ENCODE measurements around the gene TMEM229B. TPM values are rescaled to one million over a fixed set of nuclear protein-coding genes. Genes with fewer than 3 reads are reported as not detected.

The TMEM229B gene
- total and polyA plus RNA-seq, 2 donors (not counting 1 experiment from before 2014, with no cell fraction given) = 0.68 to 0.99 TPM

DNA sequence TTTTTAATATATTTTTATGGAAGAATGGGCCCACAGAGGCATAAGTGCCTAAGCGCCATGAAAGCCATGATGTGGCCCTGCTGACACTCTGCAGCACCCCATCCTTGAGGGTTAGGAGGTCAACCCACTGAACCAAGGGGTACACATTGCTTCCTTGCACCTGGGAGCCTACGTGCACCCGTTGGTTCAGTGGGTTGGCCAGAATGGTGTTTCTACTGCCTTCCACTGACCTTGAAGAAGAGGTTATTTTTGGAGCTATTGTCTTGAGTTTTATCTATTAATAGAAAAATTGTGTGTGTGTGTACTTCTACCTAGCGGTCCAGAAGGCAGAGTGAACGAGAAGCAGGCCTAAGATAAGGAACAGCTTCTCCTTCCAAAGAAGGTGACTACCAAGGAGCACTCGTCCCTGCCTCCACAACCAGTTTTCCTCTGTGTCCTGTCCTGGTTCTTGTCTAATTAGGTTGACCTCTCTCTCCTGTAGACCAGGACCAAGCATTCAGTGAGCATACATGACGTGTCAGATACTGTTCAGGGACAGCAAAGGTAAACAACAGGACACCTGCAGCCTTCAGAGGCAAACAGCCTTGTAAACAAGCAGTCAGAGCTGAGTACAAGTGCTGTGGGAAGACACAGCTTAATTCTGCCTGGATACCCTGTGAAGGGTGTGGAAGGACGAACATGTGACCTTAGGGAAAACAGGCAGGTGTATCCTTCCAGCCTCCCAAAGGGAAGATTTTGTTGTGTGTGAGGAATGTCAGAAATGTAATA is 46.2 kb downstream of the TMEM229B start:
- Histone ChIP-seq H3K27ac (ENCODE audit: insufficient read depth, low read length) (no peak overlapping the region), H3K79me2 (ENCODE audit: control insufficient read depth, insufficient read depth, low read length) (no peaks in the 10 kb centered on the region), H3K4me2 (ENCODE audit: extremely low read depth, insufficient read depth, low read length) (no peak overlapping the region), H3K9ac (ENCODE audit: insufficient read depth, low read length) (no peak overlapping the region), H4K20me1 (ENCODE audit: control insufficient read depth, extremely low read depth, insufficient read depth, low read length) (no peaks in the 10 kb centered on the region), H3K27me3 (ENCODE audit: control insufficient read depth, insufficient read depth, low read length) (peaks cover 6% of the 10 kb centered on the region), H3K36me3 (ENCODE audit: control insufficient read depth, insufficient read depth, low read length) (no peaks in the 10 kb centered on the region), H3K9me3 (ENCODE audit: control insufficient read depth, insufficient read depth, low read depth, low read length) (no peaks in the 10 kb centered on the region), H3K4me1 (ENCODE audit: control insufficient read depth, extremely low read depth, insufficient read depth, low read length) (no peaks in the 10 kb centered on the region), H2AFZ (ENCODE audit: low read length) (no peak overlapping the region), H3K4me3 (replicated peaks in 1 of 4; ENCODE audit: control extremely low read depth in 1 of 4, insufficient read depth in 1 of 4, low read depth in 3 of 4, low read length in 4 of 4) (no peak overlapping the region)
- no peak for DNase-seq (ENCODE audit: low read depth in 2 of 2)
- TF ChIP-seq, protein P1, sequence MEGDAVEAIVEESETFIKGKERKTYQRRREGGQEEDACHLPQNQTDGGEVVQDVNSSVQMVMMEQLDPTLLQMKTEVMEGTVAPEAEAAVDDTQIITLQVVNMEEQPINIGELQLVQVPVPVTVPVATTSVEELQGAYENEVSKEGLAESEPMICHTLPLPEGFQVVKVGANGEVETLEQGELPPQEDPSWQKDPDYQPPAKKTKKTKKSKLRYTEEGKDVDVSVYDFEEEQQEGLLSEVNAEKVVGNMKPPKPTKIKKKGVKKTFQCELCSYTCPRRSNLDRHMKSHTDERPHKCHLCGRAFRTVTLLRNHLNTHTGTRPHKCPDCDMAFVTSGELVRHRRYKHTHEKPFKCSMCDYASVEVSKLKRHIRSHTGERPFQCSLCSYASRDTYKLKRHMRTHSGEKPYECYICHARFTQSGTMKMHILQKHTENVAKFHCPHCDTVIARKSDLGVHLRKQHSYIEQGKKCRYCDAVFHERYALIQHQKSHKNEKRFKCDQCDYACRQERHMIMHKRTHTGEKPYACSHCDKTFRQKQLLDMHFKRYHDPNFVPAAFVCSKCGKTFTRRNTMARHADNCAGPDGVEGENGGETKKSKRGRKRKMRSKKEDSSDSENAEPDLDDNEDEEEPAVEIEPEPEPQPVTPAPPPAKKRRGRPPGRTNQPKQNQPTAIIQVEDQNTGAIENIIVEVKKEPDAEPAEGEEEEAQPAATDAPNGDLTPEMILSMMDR (conservative IDR thresholded peaks at IDR 0.05 in 1 of 2, IDR thresholded peaks at IDR 0.05 in 1 of 2; ENCODE audit: low read depth in 1 of 2, low read length in 2 of 2) = no peak
- TF ChIP-seq EZH2 (IDR thresholded peaks at IDR 0.05; ENCODE audit: low read length, missing control alignments) = no peak

DNA sequence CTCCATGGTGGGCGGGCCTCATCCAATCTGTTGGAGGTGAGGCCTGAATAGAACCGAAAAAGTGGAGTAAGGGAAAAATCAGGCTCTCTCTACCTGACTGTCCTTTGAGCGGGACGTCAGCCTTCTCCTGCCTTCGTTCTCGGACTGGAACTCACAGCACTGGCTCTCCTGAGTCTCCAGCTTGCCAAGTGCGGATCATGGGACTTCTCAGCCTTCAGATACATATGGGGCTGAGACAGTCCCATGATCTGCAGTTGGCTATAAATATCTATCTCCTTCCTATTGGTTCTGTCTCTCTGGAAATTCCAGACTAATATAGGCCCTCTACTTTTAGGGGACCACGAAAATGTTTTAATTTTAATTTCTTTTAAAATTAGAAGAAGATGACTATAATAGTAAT is 46.8 kb downstream of the TMEM229B start:
- Histone ChIP-seq H3K27ac (ENCODE audit: insufficient read depth, low read length) (no peak overlapping the region), H2AFZ (ENCODE audit: low read length) (no peak overlapping the region)
- no peak for TF ChIP-seq EZH2 (IDR thresholded peaks at IDR 0.05; ENCODE audit: low read length, missing control alignments)
- TF ChIP-seq, protein P1 (conservative IDR thresholded peaks at IDR 0.05 in 1 of 2, IDR thresholded peaks at IDR 0.05 in 1 of 2; ENCODE audit: low read depth in 1 of 2, low read length in 2 of 2) = no peak

DNA sequence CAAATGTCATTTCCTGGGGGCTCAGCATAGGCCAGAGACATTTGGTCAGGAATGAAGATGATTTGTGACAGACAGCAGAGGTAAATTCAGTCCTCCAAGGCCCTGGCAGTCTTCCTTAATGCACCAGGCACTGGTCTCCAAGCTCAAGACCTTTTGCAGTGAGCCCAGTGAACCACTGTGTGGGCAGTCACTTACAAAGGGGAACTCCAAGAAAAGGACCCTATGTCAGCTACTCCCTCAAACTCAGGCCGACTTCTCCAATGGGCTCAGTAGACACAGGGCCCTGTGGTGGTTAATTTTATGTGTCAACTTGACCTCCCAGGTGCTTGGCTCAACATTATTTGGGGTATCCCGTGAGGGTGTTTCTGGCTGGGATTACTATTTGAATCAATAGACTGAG is 47.3 kb downstream of the TMEM229B start:
- Histone ChIP-seq H3K4me2 (ENCODE audit: extremely low read depth, insufficient read depth, low read length) (no peak overlapping the region), H3K4me3 (replicated peaks in 1 of 4; ENCODE audit: control extremely low read depth in 1 of 4, insufficient read depth in 1 of 4, low read depth in 3 of 4, low read length in 4 of 4) (no peak overlapping the region), H3K27me3 (ENCODE audit: control insufficient read depth, insufficient read depth, low read length) (peaks cover 7% of the 10 kb centered on the region), H3K4me1 (ENCODE audit: control insufficient read depth, extremely low read depth, insufficient read depth, low read length) (no peaks in the 10 kb centered on the region), H3K79me2 (ENCODE audit: control insufficient read depth, insufficient read depth, low read length) (no peaks in the 10 kb centered on the region), H3K9ac (ENCODE audit: insufficient read depth, low read length) (no peak overlapping the region), H3K9me3 (ENCODE audit: control insufficient read depth, insufficient read depth, low read depth, low read length) (no peaks in the 10 kb centered on the region), H4K20me1 (ENCODE audit: control insufficient read depth, extremely low read depth, insufficient read depth, low read length) (no peaks in the 10 kb centered on the region), H3K36me3 (ENCODE audit: control insufficient read depth, insufficient read depth, low read length) (no peaks in the 10 kb centered on the region), H2AFZ (ENCODE audit: low read length) (no peak overlapping the region), H3K27ac (ENCODE audit: insufficient read depth, low read length) (no peak overlapping the region)
- no peak for DNase-seq (ENCODE audit: low read depth in 2 of 2)
- TF ChIP-seq EZH2 (IDR thresholded peaks at IDR 0.05; ENCODE audit: low read length, missing control alignments) = no peak
- TF ChIP-seq, protein P1 (conservative IDR thresholded peaks at IDR 0.05 in 1 of 2, IDR thresholded peaks at IDR 0.05 in 1 of 2; ENCODE audit: low read depth in 1 of 2, low read length in 2 of 2) = no peak

More for the DNA sequence above, 46.8 kb downstream of the TMEM229B start:
- Histone ChIP-seq H3K79me2 (ENCODE audit: control insufficient read depth, insufficient read depth, low read length) (no peaks in the 10 kb centered on the region), H3K4me3 (replicated peaks in 1 of 4; ENCODE audit: control extremely low read depth in 1 of 4, insufficient read depth in 1 of 4, low read depth in 3 of 4, low read length in 4 of 4) (no peak overlapping the region), H3K4me1 (ENCODE audit: control insufficient read depth, extremely low read depth, insufficient read depth, low read length) (no peaks in the 10 kb centered on the region), H3K27me3 (ENCODE audit: control insufficient read depth, insufficient read depth, low read length) (peaks cover 6% of the 10 kb centered on the region), H3K9me3 (ENCODE audit: control insufficient read depth, insufficient read depth, low read depth, low read length) (no peaks in the 10 kb centered on the region), H3K9ac (ENCODE audit: insufficient read depth, low read length) (no peak overlapping the region), H4K20me1 (ENCODE audit: control insufficient read depth, extremely low read depth, insufficient read depth, low read length) (no peaks in the 10 kb centered on the region), H3K36me3 (ENCODE audit: control insufficient read depth, insufficient read depth, low read length) (no peaks in the 10 kb centered on the region), H3K4me2 (ENCODE audit: extremely low read depth, insufficient read depth, low read length) (no peak overlapping the region)
- no peak for DNase-seq (ENCODE audit: low read depth in 2 of 2)

Measured in fibroblast of lung (primary cell).